ENCODE data around the gene FAM199X.
"Not testable (repeated sequence)": the region's sequence is repeated elsewhere in the genome, so short reads cannot be mapped to it uniquely, and the experiment has no call there.

FAM199X gene

GRCh38 chrX:104195013-104195412, 28.8 kb downstream of the FAM199X start:
- Histone ChIP-seq H3K4me3 (ENCODE audit: low read depth, low read length) (no peak overlapping the region), H3K4me1 (ENCODE audit: control insufficient read depth, insufficient read depth, low read length) (no peaks in the 10 kb centered on the region), H3K27me3 (ENCODE audit: control insufficient read depth, insufficient read depth, low read length) (no peaks in the 10 kb centered on the region), H3K36me3 (ENCODE audit: control insufficient read depth, insufficient read depth, low read length) (no peaks in the 10 kb centered on the region), H3K9ac (ENCODE audit: low read depth, low read length) (no peak overlapping the region), H3K9me3 (ENCODE audit: control insufficient read depth, insufficient read depth, low read length) (no peaks in the 10 kb centered on the region)

GRCh38 chrX:104195489-104196084, 29.3 kb downstream of the FAM199X start:
- H3K9me3 ChIP-seq (ENCODE audit: control insufficient read depth, insufficient read depth, low read length) = no peaks in the 10 kb centered on the region
- no peaks in the 10 kb centered on the region for H3K36me3 ChIP-seq (ENCODE audit: control insufficient read depth, insufficient read depth, low read length)
- H3K27me3 ChIP-seq (ENCODE audit: control insufficient read depth, insufficient read depth, low read length) = no peaks in the 10 kb centered on the region
- no peak overlapping the region for H3K4me3 ChIP-seq (ENCODE audit: low read depth, low read length)
- no peaks in the 10 kb centered on the region for H3K4me1 ChIP-seq (ENCODE audit: control insufficient read depth, insufficient read depth, low read length)
- no peak overlapping the region for H3K9ac ChIP-seq (ENCODE audit: low read depth, low read length)

GRCh38 chrX:104205548-104205947, 39.3 kb downstream of the FAM199X start:
- H3K4me1 ChIP-seq (ENCODE audit: control insufficient read depth, insufficient read depth, low read length) = no peaks in the 10 kb centered on the region
- no peaks in the 10 kb centered on the region for H3K36me3 ChIP-seq (ENCODE audit: control insufficient read depth, insufficient read depth, low read length)
- H3K9me3 ChIP-seq (ENCODE audit: control insufficient read depth, insufficient read depth, low read length) = no peaks in the 10 kb centered on the region
- H3K27me3 ChIP-seq (ENCODE audit: control insufficient read depth, insufficient read depth, low read length) = peaks cover 12% of the 10 kb centered on the region
- no peak overlapping the region for H3K9ac ChIP-seq (ENCODE audit: low read depth, low read length)
- H3K4me3 ChIP-seq (ENCODE audit: low read depth, low read length) = no peak overlapping the region

GRCh38 chrX:104211187-104211586, 44.9 kb downstream of the FAM199X start:
- Histone ChIP-seq H3K27me3 (ENCODE audit: control insufficient read depth, insufficient read depth, low read length) (peaks cover 17% of the 10 kb centered on the region), H3K9ac (ENCODE audit: low read depth, low read length) (no peak overlapping the region), H3K4me3 (ENCODE audit: low read depth, low read length) (no peak overlapping the region), H3K36me3 (ENCODE audit: control insufficient read depth, insufficient read depth, low read length) (no peaks in the 10 kb centered on the region), H3K4me1 (ENCODE audit: control insufficient read depth, insufficient read depth, low read length) (no peaks in the 10 kb centered on the region), H3K9me3 (ENCODE audit: control insufficient read depth, insufficient read depth, low read length) (no peaks in the 10 kb centered on the region)

GRCh38 chrX:104230060-104230459, 63.8 kb downstream of the FAM199X start:
- H3K27me3 ChIP-seq (ENCODE audit: control insufficient read depth, insufficient read depth, low read length); H3K9ac ChIP-seq (ENCODE audit: low read depth, low read length); H3K9me3 ChIP-seq (ENCODE audit: control insufficient read depth, insufficient read depth, low read length); H3K4me1 ChIP-seq (ENCODE audit: control insufficient read depth, insufficient read depth, low read length); H3K4me3 ChIP-seq (ENCODE audit: low read depth, low read length); H3K36me3 ChIP-seq (ENCODE audit: control insufficient read depth, insufficient read depth, low read length): not testable (repeated sequence)

All from iPS-15b (cell line).